Activated CD8-positive, alpha-beta memory T cell treated with anti-CD3 and anti-CD28 coated beads for 48 hours (primary cell): ENCODE results near the gene BLMH.
A peak's percentile ranks its signal among the peaks of the same experiment; 100 is the strongest.

ENCODE experiments used
- DNase-seq, 3 experiments: peaks; one replicate each; pipeline ENCODE4 v3.0.0-alpha.2; 2020; ENCODE audit warnings: low read depth in 2 of 3, low spot score in 2 of 3

Gene BLMH

GRCh38 chr17:30291543-30292285 is at the start of gene BLMH:
TSS of gene BLMH (minus strand) at chr17:30291944. CDS start at chr17:30291819, 125 bp downstream.
- peak; percentile 65 to 76 (median 74) for DNase-seq

GRCh38 chr17:30340801-30341356 is 49.1 kb upstream of the BLMH start:
- no peak for DNase-seq

- no peak for DNase-seq
Measured at GRCh38 chr17:30339086-30339485, 47.3 kb upstream of the BLMH start.

- no peak for DNase-seq
Measured at GRCh38 chr17:30337393-30337999, 45.8 kb upstream of the BLMH start.

GRCh38 chr17:30336369-30337171 is 44.8 kb upstream of the BLMH start:
- peak in 1 of 3 experiments; percentile 19 for DNase-seq

- DNase-seq = no peak
Measured at GRCh38 chr17:30334421-30334820, 42.7 kb upstream of the BLMH start.

- DNase-seq = no peak
Measured at GRCh38 chr17:30333503-30334360, 42.0 kb upstream of the BLMH start, which contains the start of gene TMIGD1. TSS of gene TMIGD1 (minus strand) at chr17:30334057. CDS start at chr17:30332133, 1,924 bp downstream.

GRCh38 chr17:30332057-30332542 is 40.4 kb upstream of the BLMH start:
- no peak for DNase-seq

GRCh38 chr17:30326809-30327208 is 35.1 kb upstream of the BLMH start:
- DNase-seq = no peak

- no peak for DNase-seq
Measured at GRCh38 chr17:30324723-30325122, 33.0 kb upstream of the BLMH start.

GRCh38 chr17:30323895-30324319 is 32.2 kb upstream of the BLMH start:
- peak in 1 of 3 experiments; percentile 12 for DNase-seq

GRCh38 chr17:30323262-30323894 is 31.6 kb upstream of the BLMH start:
- DNase-seq = no peak

GRCh38 chr17:30321314-30321713 is 29.6 kb upstream of the BLMH start:
- DNase-seq = no peak

GRCh38 chr17:30318155-30318554 is 26.4 kb upstream of the BLMH start:
- DNase-seq = no peak

- no peak for DNase-seq
Measured at GRCh38 chr17:30316736-30317135, 25.0 kb upstream of the BLMH start.

- DNase-seq = no peak
Measured at GRCh38 chr17:30315106-30315505, 23.4 kb upstream of the BLMH start.

GRCh38 chr17:30314474-30314873 is 22.7 kb upstream of the BLMH start:
- no peak for DNase-seq

GRCh38 chr17:30312226-30312625 is 20.5 kb upstream of the BLMH start:
- DNase-seq = no peak

GRCh38 chr17:30310562-30310961 is 18.8 kb upstream of the BLMH start:
- no peak for DNase-seq

- no peak for DNase-seq
Measured at GRCh38 chr17:30309591-30309990, 17.8 kb upstream of the BLMH start.
